HG02798 (cell line): ENCODE data around the gene CFAP45.

ENCODE experiments used
- ATAC-seq: cut with Tn5 transposase; IDR thresholded peaks from one replicate; pipeline ENCODE4 v1.9.1; 2021; ENCODE audit warnings: mild to moderate bottlenecking; ENCODE audit not compliant: unreplicated experiment, poor library complexity

Gene CFAP45

GRCh38 chr1:159830722-159831121 is 69.2 kb downstream of the CFAP45 start:
- ATAC-seq, result no peak

- ATAC-seq, result no peak
Observed at GRCh38 chr1:159829822-159830465, 70.0 kb downstream of the CFAP45 start.

- peak; percentile 68 for ATAC-seq
Observed at GRCh38 chr1:159829273-159829634, 70.7 kb downstream of the CFAP45 start.

DNA sequence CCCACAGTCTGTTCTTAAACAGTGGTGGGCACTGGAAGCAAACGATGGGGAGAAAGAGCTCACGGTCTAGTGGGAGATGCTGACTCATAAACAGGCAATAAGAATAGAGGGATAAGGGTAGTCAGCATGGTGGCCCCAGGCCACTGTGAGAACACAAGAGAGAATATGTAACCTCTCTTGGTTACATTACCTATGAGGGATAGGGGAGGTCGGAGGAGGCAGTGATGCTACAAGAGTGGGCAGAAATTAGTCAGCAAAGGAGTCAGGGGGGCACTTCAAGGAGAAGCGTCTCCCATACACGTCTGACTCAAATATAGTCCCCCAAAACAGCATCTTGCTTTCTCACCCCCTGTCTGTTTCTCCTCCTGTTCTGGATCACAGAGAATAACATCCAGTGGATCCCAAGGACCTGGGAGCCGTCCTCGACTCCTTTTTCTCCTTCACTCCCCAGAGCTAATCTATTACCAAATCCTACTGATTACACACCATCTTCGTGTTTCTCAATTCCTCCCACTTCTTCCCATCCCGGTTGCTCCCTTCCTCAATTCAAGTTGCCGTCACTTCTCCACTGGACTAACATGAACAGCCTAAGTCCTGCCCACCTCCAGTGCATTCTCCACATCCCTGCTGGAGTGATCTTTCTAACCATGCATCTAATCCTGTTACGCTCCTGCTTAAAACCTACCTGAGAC is 71.2 kb downstream of the CFAP45 start:
- no peak for ATAC-seq

- no peak for ATAC-seq
Observed at GRCh38 chr1:159828176-159828575, 71.8 kb downstream of the CFAP45 start.

DNA sequence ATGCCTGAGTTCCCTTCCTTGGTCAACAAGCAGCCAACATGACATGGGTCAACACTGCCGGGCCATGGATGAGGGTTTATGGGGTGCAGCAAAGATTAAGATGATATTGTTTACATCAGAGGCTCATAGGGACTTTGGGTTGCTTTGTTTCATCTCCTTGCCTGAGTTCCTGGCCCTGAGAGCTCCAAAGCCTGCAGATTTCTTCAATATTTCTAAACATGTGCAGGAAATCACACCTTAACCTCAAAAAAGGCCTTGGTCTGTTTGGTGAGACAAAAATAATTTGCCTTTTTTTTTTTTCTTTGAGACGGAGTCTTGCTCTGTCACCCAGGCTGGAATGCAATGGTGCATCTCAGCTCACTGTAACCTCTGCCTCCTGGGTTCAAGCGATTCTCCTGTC is 72.4 kb downstream of the CFAP45 start:
- no peak for ATAC-seq

GRCh38 chr1:159827102-159827490 is 72.9 kb downstream of the CFAP45 start:
- ATAC-seq, result no peak

DNA sequence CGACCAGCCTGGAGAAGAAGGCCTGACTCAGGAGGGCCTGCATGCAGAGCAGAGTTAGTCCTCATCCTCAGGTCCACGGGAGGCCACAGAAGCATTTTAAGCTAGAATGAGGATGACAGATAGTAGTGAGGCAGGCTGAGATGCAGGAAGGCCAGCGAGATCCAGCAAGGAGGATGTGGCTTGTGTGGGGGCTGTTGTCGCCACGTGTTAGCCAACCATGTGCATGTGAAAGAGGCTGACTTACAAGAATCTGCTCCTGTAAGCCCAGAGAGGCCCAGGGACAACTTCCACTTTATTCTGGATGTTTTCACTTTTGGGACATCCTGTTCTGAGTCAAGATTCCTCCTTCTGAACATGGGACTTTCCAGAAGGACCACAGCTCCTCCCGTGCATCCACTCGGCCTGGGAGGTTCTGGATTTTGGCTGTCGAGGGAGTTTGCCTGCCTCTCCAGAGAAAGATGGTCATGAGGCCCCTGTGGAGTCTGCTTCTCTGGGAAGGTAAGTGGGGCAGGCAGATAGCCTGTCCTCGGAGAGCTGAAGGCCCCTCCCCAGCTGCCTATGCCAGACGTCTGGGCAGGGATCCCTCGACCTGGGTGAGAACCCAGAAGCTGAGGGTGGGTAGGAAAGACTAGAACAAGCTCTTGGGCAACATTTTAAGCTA is 73.4 kb downstream of the CFAP45 start, which contains the start of gene SLAMF8:
TSS of gene SLAMF8 (plus strand) at position 433 of the 661 bp plus-strand sequence. CDS start at position 459, 26 bp downstream.
- ATAC-seq, result peak; percentile 38

GRCh38 chr1:159825564-159825963 is 74.4 kb downstream of the CFAP45 start:
- ATAC-seq, result no peak

- ATAC-seq, result no peak
Observed at GRCh38 chr1:159823406-159823805, 76.6 kb downstream of the CFAP45 start.
